ENCODE results near the gene SSTR5. TPM values are rescaled to one million over a fixed set of nuclear protein-coding genes. Genes with fewer than 3 reads are reported as not detected.

Gene SSTR5
- total RNA-seq, result 1.3 TPM in 1 of 2 replicates, not detected in the other

GRCh38 chr16:1072526-1073261 is at the start of gene SSTR5:
Gene SSTR5, plus strand, starts transcription at chr16:1072747. Its CDS starts 6,122 bp downstream, at chr16:1078869.

DNA sequence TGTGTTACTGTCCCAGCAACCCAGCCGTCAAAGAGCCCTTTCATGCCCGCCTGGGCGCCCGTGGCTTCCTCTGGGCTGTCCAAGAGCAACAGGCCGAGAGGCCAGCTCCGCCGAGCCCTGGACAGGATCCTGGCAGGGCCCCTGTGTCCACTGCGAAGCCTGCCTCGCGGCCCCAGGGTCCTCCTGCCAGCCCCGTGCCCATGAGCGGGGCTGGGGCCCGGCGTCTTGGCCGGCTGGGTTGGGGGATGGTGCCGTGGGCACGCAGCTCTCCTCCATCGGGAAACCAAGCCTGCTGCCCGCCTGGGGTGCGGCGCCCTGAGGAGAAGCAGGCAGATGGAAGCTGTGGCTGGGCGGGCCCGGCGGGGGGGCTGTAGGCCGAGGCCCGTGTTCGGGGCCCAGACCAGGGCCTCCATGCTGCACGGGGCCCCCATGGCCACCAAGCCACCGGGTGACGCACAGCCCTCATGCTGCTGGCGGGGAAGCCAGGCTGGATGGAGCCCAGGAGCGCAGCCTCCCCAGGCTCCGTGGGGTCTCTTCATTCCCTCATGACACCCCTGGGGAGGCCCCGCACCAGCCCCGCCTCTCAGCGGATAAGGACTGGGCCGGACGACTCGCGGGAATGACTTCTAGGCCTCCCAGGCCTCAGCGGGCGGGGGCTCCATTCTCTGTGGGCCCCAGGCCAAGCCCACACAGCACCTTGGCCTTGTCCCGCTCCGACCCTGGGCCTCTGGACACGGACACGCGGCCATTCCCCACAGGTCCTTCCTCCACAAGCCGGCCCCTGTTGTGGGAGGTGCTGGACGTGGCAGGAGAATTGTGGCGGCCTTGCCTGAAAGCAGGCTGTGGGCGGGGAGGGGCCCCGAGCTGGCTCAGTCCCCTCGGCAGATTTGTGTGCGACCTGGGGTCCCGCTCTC is 23.9 kb downstream of the SSTR5 start, which contains the start of gene C1QTNF8:
TSS of gene C1QTNF8 (minus strand) at position 76 of the 914 bp plus-strand sequence. CDS start 1,322 bp downstream, outside the sequence.

Other genes with a start within 250 kb of the SSTR5 start
- gene LMF1, start 101.8 kb upstream of the SSTR5 start, total RNA-seq, result 18.9 and 28.8 TPM in 2 replicates
- gene SOX8, start 91.0 kb upstream of the SSTR5 start, total RNA-seq, result 0.48 and 0.65 TPM in 2 replicates
- gene C1QTNF8, start 23.5 kb downstream of the SSTR5 start, total RNA-seq, result not detected in 2 replicates
- under 0.01 TPM in 2 replicates for gene CACNA1H, start 80.4 kb downstream of the SSTR5 start, total RNA-seq
- not detected in 2 replicates for gene TPSG1, start 152.5 kb downstream of the SSTR5 start, total RNA-seq
- not detected in 2 replicates for gene TPSB2, start 157.4 kb downstream of the SSTR5 start, total RNA-seq
- gene TPSAB1, start 168.0 kb downstream of the SSTR5 start, total RNA-seq, result not detected in 2 replicates
- not detected in 2 replicates for gene TPSD1, start 183.3 kb downstream of the SSTR5 start, total RNA-seq
- 69.9 and 73.2 TPM in 2 replicates for gene UBE2I, start 236.9 kb downstream of the SSTR5 start, total RNA-seq